PC-9 (cell line): ENCODE results near the gene AKAP11. TPM values are rescaled to one million over a fixed set of nuclear protein-coding genes. Genes with fewer than 3 reads are reported as not detected.

ENCODE experiments used
- BruUV-seq: library from RNA; stranded (reverse); fragments of 400-500 nt; replicated peaks from 2 replicates; lab custom pipeline; 2021; lab: Mats Ljungman, UMichigan
- CTCF ChIA-PET: fragments of 300-600 bp; sonication (Branson Sonifier 250); formaldehyde crosslinking; loops from one replicate; lab custom pipeline; 2022; ENCODE audit warnings: antibody characterized with exemption; lab: Charles Lee
- POLR2A ChIA-PET: fragments of 300-600 bp; sonication (Branson Sonifier 250); formaldehyde crosslinking; loops from one replicate; lab custom pipeline; 2022; ENCODE audit warnings: antibody characterized with exemption; ENCODE audit not compliant: unreplicated experiment; lab: Charles Lee
- DNase-seq, 2 experiments: peaks; one replicate each; pipeline versions ENCODE4 v3.0.0 to v3.0.0-alpha.2; 2015 to 2022; ENCODE audit warnings: mixed read lengths in 1 of 2
- H2AFZ ChIP-seq: fragments of 200-600 bp; sonication (generic); 2 replicates; pipeline ENCODE4 v1.8.1; 2017; ENCODE audit warnings: antibody characterized with exemption
- H3F3A ChIP-seq: fragments of 200-600 bp; sonication (generic); 2 replicates; pipeline ENCODE4 v1.8.1; 2017; ENCODE audit warnings: antibody characterized with exemption, mild to moderate bottlenecking, low read depth; ENCODE audit not compliant: insufficient read depth
- H3K27ac ChIP-seq: fragments of 200-600 bp; sonication (generic); 2 replicates; pipeline ENCODE4 v1.6.1; 2016; ENCODE audit warnings: mixed run types
- H3K27me3 ChIP-seq: fragments of 200-600 bp; sonication (generic); 2 replicates; pipeline ENCODE4 v1.6.1; 2016; ENCODE audit warnings: low read depth, mixed run types; ENCODE audit not compliant: insufficient read depth
- H3K36me3 ChIP-seq: fragments of 200-600 bp; sonication (generic); 2 replicates; pipeline ENCODE4 v1.6.1; 2016; ENCODE audit warnings: low read depth, mixed run types
- H3K4me1 ChIP-seq: fragments of 200-600 bp; sonication (generic); replicated peaks from 2 replicates; pipeline ENCODE4 v1.6.1; 2016; ENCODE audit warnings: mixed run types; ENCODE audit not compliant: insufficient read depth
- H3K4me2 ChIP-seq: fragments of 200-600 bp; sonication (generic); 2 replicates; pipeline ENCODE4 v1.6.1; 2017; ENCODE audit warnings: mixed run types
- H3K4me3 ChIP-seq: fragments of 200-600 bp; sonication (generic); 2 replicates; pipeline ENCODE4 v1.6.1; 2016; ENCODE audit warnings: mixed run types
- H3K79me2 ChIP-seq: fragments of 200-600 bp; sonication (generic); 2 replicates; pipeline ENCODE4 v1.6.1; 2017; ENCODE audit warnings: low read depth, mixed run types
- H3K9me2 ChIP-seq: fragments of 200-600 bp; sonication (generic); 2 replicates; pipeline ENCODE4 v1.8.1; 2017; ENCODE audit warnings: mild to moderate bottlenecking; ENCODE audit not compliant: insufficient read depth
- H3K9me3 ChIP-seq: fragments of 200-600 bp; sonication (generic); 2 replicates; pipeline ENCODE4 v1.8.1; 2016; ENCODE audit warnings: low read depth; ENCODE audit not compliant: insufficient read depth
- H4K20me1 ChIP-seq: fragments of 200-600 bp; sonication (generic); 2 replicates; pipeline ENCODE4 v1.8.1; 2017; ENCODE audit not compliant: insufficient read depth
- CTCF ChIP-seq: fragments of 200-600 bp; sonication (generic); conservative IDR thresholded peaks from 2 replicates; pipeline ENCODE4 v1.6.1; 2017; ENCODE audit warnings: mixed run types, antibody characterized with exemption, mild to moderate bottlenecking, moderate library complexity
- EZH2 ChIP-seq: fragments of 200-600 bp; sonication (generic); IDR thresholded peaks from 2 replicates; pipeline ENCODE4 v1.8.0; 2017; ENCODE audit warnings: antibody characterized with exemption, low read depth
- intact Hi-C: fragments of 100-400 bp; cut with micrococcal nuclease; formaldehyde crosslinking; loops from one replicate; pipeline ENCODE4 v1.10.0; 2022; ENCODE audit not compliant: unreplicated experiment
- total RNA-seq: library from RNA; stranded (reverse); gene quantifications from 2 replicates; pipeline ENCODE4 v1.2.3, GENCODE V29; 2021

Gene AKAP11
- total RNA-seq, 1 experiment from 2014 or later, result 15.9 TPM

GRCh38 chr13:42345367-42345766 lies 73.4 kb downstream of the AKAP11 start:
- H3K27ac ChIP-seq, result no peak overlapping the region
- no peaks in the 10 kb centered on the region for H3K4me1 ChIP-seq
- no TSS peak for BruUV-seq
- H3K4me3 ChIP-seq, result no peak overlapping the region
- H3K4me2 ChIP-seq, result no peak overlapping the region
- no peaks in the 10 kb centered on the region for H3F3A ChIP-seq
- no peak for DNase-seq
- CTCF ChIA-PET, result no interaction called here
- H3K27me3 ChIP-seq, result no peaks in the 10 kb centered on the region
- H3K79me2 ChIP-seq, result no peaks in the 10 kb centered on the region
- H3K36me3 ChIP-seq, result no peaks in the 10 kb centered on the region
- POLR2A ChIA-PET, result no interaction called here
- no peak overlapping the region for H2AFZ ChIP-seq
- TF ChIP-seq CTCF (no peak), EZH2 (no peak)
- no peaks in the 10 kb centered on the region for H3K9me3 ChIP-seq
- no peaks in the 10 kb centered on the region; the same call in 1 of the 2 replicates for H3K9me2 ChIP-seq
- no peaks in the 10 kb centered on the region for H4K20me1 ChIP-seq
- intact Hi-C loops, result no loop called here

GRCh38 chr13:42348576-42348975 lies 76.6 kb downstream of the AKAP11 start:
- no peaks in the 10 kb centered on the region for H3K36me3 ChIP-seq
- H3K4me1 ChIP-seq, result no peaks in the 10 kb centered on the region
- TF ChIP-seq EZH2, result no peak
- no peak for TF ChIP-seq CTCF
- DNase-seq, result no peak
- intact Hi-C loops, result no loop called here
- no peaks in the 10 kb centered on the region for H3K27me3 ChIP-seq
- H4K20me1 ChIP-seq, result no peaks in the 10 kb centered on the region
- H3K27ac ChIP-seq, result no peak overlapping the region
- no peaks in the 10 kb centered on the region for H3K79me2 ChIP-seq
- no peak overlapping the region for H3K4me3 ChIP-seq
- ChIA-PET POLR2A (no interaction called here), CTCF (no interaction called here)
- no peaks in the 10 kb centered on the region for H3F3A ChIP-seq
- H3K9me2 ChIP-seq, result no peaks in the 10 kb centered on the region; the same call in 1 of the 2 replicates
- no peaks in the 10 kb centered on the region for H3K9me3 ChIP-seq
- no peak overlapping the region for H3K4me2 ChIP-seq
- no peak overlapping the region for H2AFZ ChIP-seq
- BruUV-seq, result no TSS peak

- Histone ChIP-seq H3K9me3 (no peaks in the 10 kb centered on the region), H3K36me3 (no peaks in the 10 kb centered on the region), H3K4me2 (no peak overlapping the region), H2AFZ (no peak overlapping the region), H3K79me2 (no peaks in the 10 kb centered on the region), H3K9me2 (no peaks in the 10 kb centered on the region; the same call in 1 of the 2 replicates), H3K4me3 (no peak overlapping the region), H3K27ac (no peak overlapping the region), H3F3A (no peaks in the 10 kb centered on the region), H3K4me1 (no peaks in the 10 kb centered on the region), H4K20me1 (no peaks in the 10 kb centered on the region), H3K27me3 (no peaks in the 10 kb centered on the region)
- ChIA-PET POLR2A (no interaction called here), CTCF (no interaction called here)
- no TSS peak for BruUV-seq
- intact Hi-C loops, result no loop called here
- DNase-seq, result no peak
- TF ChIP-seq CTCF, result no peak
- no peak for TF ChIP-seq EZH2
Measured at GRCh38 chr13:42350141-42350540, 78.2 kb downstream of the AKAP11 start.
